IgD-negative memory B cell (primary cell): Measurements from ENCODE around the gene ADGRB3. TPM values are rescaled to one million over a fixed set of nuclear protein-coding genes. Genes with fewer than 3 reads are reported as not detected.

Experiments
- H3K27ac Mint-ChIP-seq, 3 donors: one replicate each; pipeline ENCODE4 v1.8.0; 2020 to 2022; ENCODE audit warnings: mild to moderate bottlenecking in 3 of 3, mixed read lengths in 3 of 3, moderate library complexity in 1 of 3
- H3K27me3 Mint-ChIP-seq: one replicate; pipeline ENCODE4 v1.8.0; 2021; ENCODE audit warnings: mixed read lengths
- H3K36me3 Mint-ChIP-seq: one replicate; pipeline ENCODE4 v1.8.0; 2020; ENCODE audit warnings: mild to moderate bottlenecking, mixed read lengths
- H3K4me1 Mint-ChIP-seq, 3 donors: one replicate each; pipeline ENCODE4 v1.8.0; 2020 to 2022; ENCODE audit warnings: mixed read lengths in 3 of 3, mild to moderate bottlenecking in 1 of 3
- H3K4me3 Mint-ChIP-seq, 4 donors: one replicate each; pipeline ENCODE4 v1.8.0; 2020 to 2022; ENCODE audit warnings: mild to moderate bottlenecking in 4 of 4, mixed read lengths in 4 of 4, moderate library complexity in 3 of 4
- H3K9me3 Mint-ChIP-seq, 3 donors: one replicate each; pipeline ENCODE4 v1.8.0; 2020 to 2021; ENCODE audit warnings: mixed read lengths in 3 of 3, mild to moderate bottlenecking in 1 of 3
- polyA plus RNA-seq: library from polyadenylated mRNA; unstranded; fragments of 300-500 nt; fragmentation: Illumina TruSeq; gene quantifications from one replicate; pipeline ENCODE4 v1.2.3, GENCODE V29; 2021

The ADGRB3 gene
- polyA plus RNA-seq, 1 donor from 2014 or later = not detected

DNA sequence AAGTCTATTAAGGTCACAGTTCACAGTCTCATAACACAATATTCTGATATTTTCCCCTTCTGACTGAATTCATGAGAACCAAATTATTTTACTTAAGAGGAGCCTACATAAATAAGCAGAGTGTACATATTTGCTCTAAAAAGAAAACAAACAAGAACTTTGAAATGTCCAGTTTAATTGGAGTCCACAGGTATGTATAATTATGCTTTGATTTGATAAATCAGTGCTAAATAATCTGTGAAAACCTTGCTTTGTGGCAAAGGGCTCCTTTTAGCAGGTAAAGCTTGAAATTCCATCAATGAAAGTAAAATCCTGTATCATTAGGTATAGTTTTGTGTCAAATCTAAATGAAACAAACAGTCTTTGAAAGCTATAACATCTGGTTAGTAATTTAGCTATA is 69.4 kb downstream of the ADGRB3 start:
- Mint-ChIP-seq H3K4me1 (no peaks in the 10 kb centered on the region), H3K27me3 (no peaks in the 10 kb centered on the region), H3K4me3 (no peak overlapping the region), H3K9me3 (no peaks in the 10 kb centered on the region), H3K36me3 (no peaks in the 10 kb centered on the region), H3K27ac (no peak overlapping the region)

DNA sequence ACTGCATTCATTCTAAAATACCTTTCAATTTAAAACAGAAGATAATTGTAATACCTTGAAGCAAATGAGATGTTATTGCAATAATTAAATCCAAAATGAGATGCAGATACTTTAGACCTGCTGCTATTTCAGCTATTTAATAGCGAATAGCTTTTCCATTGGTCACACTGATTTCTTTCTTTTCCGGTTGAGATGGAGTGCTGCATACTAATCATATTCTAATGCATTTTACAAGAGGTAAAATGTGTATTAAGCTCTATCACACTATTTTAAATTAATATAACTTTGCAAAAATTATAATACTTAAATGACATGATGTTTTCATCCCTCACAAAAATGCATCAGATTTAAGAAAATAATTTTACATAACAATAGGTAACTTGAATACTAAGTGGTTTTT is 74.0 kb downstream of the ADGRB3 start:
- Mint-ChIP-seq H3K27ac (no peak overlapping the region), H3K4me1 (no peaks in the 10 kb centered on the region), H3K4me3 (no peak overlapping the region), H3K9me3 (peaks cover 0 to 2% (median 0%) of the 10 kb centered on the region in 3 donors), H3K27me3 (no peaks in the 10 kb centered on the region), H3K36me3 (no peaks in the 10 kb centered on the region)

DNA sequence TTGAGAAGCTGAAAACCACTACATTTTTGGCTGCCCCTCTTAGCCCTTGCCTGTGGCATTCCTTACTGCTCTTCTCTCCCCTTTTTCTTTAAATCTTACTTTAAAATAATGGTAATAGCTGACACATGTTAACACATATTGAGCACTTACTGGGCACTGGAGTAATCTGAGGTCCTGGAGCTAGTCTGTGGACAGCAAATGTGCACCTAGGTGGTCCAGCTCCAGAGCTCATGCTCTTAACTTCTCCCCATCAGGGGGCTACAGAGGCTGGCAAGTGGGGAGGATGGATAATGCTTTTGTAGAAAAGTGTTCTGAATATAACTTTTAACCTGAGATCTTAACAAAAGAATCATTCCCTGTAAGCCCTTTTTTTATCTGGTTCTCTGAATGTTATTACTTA is 74.8 kb downstream of the ADGRB3 start:
- no peaks in the 10 kb centered on the region for H3K4me1 Mint-ChIP-seq
- H3K27ac Mint-ChIP-seq = no peak overlapping the region
- H3K4me3 Mint-ChIP-seq = no peak overlapping the region
- no peaks in the 10 kb centered on the region for H3K27me3 Mint-ChIP-seq
- no peaks in the 10 kb centered on the region for H3K36me3 Mint-ChIP-seq
- peaks cover 0 to 2% (median 1%) of the 10 kb centered on the region in 3 donors for H3K9me3 Mint-ChIP-seq

DNA sequence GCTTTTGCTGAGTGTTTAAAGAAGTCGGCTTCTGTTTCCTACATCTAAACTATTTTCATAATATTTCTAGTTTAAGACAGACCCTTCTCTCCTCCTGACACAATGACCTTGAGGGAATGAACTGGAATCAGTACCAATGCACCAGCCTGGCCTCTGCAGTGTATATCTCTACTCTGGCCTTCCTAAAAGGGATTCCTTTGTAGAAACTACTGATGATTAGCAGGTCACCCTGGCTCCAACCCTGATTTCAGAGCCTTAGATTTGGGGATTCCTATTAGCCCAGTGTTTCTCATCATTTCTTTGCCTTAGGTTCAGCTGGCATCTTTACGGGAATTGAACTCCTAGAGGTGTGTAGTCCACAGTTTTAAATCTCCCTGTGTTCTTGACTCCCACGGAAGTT is 75.4 kb downstream of the ADGRB3 start:
- H3K4me1 Mint-ChIP-seq = no peaks in the 10 kb centered on the region
- H3K27me3 Mint-ChIP-seq = no peaks in the 10 kb centered on the region
- H3K36me3 Mint-ChIP-seq = no peaks in the 10 kb centered on the region
- H3K27ac Mint-ChIP-seq = no peak overlapping the region
- peaks cover 0 to 2% (median 2%) of the 10 kb centered on the region in 3 donors for H3K9me3 Mint-ChIP-seq
- no peak overlapping the region for H3K4me3 Mint-ChIP-seq

DNA sequence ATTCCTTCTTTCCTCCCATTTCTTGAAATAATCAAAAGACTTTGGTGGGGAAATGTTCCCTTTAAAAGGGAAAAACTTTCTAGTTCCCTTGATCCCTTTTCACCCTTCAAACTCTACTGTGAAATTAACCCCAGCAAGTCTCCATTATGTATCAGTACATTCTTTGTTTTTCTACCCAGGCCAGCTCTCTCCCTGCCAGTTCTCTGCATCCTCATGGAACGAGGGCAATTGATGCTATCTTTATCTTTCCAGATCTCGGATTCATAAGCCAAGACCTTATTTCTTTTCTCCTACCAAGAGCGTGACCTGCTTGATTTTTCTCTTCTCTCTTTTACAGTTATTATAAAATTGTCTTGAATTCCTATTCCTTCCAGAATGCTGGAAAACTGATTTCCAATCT is 75.8 kb downstream of the ADGRB3 start:
- H3K9me3 Mint-ChIP-seq = peaks cover 0 to 2% (median 2%) of the 10 kb centered on the region in 3 donors
- no peaks in the 10 kb centered on the region for H3K4me1 Mint-ChIP-seq
- no peak overlapping the region for H3K4me3 Mint-ChIP-seq
- no peaks in the 10 kb centered on the region for H3K36me3 Mint-ChIP-seq
- no peaks in the 10 kb centered on the region for H3K27me3 Mint-ChIP-seq
- H3K27ac Mint-ChIP-seq = no peak overlapping the region

DNA sequence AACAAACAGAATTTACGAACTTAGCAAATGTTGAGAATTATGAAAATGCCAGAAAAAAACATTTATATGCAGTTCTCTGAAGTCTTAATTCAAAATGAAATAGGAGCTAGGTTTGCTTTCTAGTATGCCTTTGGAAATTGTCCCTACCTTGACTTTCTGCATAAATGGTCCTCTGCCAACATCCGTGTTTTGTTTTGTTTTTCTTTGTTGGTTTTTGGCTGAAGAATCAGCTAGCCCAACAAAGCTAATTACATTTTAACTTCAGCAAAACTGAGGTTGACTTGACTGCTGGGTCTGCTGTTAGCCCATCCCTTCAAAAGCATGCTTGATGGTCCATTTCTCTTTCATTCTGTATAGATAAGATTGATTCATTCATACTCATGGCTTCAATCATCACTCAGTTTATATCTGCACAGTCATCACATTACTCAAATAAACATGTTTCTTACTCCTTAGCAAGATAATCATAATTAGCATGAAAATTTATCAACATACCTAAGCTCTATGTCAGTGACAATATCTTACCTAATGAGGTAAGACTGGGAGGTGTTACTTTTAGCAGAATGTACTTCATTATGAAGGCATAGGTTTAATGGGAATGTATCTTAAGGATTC is 76.4 kb downstream of the ADGRB3 start:
- Mint-ChIP-seq H3K4me1 (no peaks in the 10 kb centered on the region), H3K9me3 (peaks cover 0 to 2% (median 2%) of the 10 kb centered on the region in 3 donors), H3K36me3 (no peaks in the 10 kb centered on the region), H3K4me3 (no peak overlapping the region), H3K27ac (no peak overlapping the region), H3K27me3 (no peaks in the 10 kb centered on the region)

DNA sequence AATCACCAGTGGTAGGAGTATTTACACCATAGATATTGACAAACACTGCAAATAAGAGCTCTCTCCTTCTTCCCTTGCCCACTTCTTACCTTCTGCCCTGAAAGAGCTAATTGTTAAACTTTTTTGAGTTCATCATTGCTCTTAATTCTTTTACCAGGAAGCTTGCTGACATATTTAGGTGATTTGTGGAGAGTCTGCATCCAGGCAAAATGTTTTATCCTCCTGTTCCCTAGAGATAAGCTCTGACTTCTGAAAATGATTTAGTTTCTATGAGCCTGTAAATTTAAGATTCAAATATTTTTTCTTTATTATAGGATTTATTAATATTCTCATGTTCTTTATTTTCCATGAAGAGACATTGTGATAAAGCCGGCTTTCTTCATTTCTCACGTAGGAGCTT is 81.5 kb downstream of the ADGRB3 start:
- Mint-ChIP-seq H3K36me3 (no peaks in the 10 kb centered on the region), H3K9me3 (peaks cover 0 to 3% (median 0%) of the 10 kb centered on the region in 3 donors), H3K27me3 (no peaks in the 10 kb centered on the region), H3K4me1 (no peaks in the 10 kb centered on the region), H3K27ac (no peak overlapping the region), H3K4me3 (no peak overlapping the region)

DNA sequence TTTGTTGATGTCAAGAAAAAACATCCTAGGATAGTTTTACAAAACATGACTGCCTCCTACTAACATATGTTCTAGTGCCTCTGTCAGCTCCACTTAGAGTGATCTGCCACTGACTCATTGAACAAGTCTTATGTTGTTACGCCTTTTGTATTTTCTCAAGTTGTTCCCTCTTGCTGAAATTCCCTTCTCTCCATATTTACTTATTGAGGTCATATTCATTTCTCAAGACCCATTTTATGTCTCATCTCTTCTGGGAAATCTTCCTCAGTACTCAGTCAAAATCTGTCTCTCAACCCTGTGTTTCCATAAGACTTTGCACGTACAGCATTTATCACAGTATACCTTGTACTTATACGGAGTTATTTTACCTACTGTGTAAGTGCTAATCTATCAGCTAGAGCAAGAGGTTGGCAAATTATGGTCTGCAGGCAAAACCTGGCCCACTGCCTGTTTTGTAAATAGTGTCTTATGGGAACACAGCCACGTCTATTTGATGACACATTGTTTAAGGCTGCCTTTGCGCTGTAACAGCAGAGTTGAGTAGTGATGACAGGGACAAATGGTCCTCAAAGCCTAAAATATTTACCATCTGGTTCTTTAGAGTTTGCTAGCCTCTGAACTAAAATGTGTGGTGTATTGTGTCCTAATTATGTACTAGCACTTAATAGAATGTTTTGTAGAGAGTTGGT is 83.4 kb downstream of the ADGRB3 start:
- Mint-ChIP-seq H3K27ac (no peak overlapping the region), H3K9me3 (peaks cover 0 to 3% (median 0%) of the 10 kb centered on the region in 3 donors), H3K4me1 (no peaks in the 10 kb centered on the region), H3K36me3 (no peaks in the 10 kb centered on the region), H3K4me3 (no peak overlapping the region), H3K27me3 (no peaks in the 10 kb centered on the region)

DNA sequence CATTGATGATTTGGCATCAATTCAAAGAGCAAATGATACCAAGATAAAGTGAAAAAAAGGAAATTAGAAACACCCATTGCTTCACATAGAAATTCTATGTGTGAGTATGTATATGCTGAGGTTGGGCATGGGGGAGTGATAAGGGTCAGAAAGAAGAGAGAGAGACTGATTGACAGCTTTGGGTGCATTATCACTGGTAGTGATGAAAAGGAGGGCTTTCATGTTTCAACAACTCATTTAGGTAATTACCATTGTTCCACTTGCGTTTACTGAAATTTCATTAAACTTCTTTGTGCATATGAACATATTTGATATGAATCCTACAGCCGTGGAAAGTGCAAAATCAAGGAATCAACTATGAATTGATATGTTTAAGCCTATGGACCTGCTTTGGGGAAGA is 84.7 kb downstream of the ADGRB3 start:
- no peak overlapping the region for H3K4me3 Mint-ChIP-seq
- peaks cover 0 to 3% (median 0%) of the 10 kb centered on the region in 3 donors for H3K9me3 Mint-ChIP-seq
- H3K36me3 Mint-ChIP-seq = no peaks in the 10 kb centered on the region
- H3K27me3 Mint-ChIP-seq = no peaks in the 10 kb centered on the region
- no peak overlapping the region for H3K27ac Mint-ChIP-seq
- H3K4me1 Mint-ChIP-seq = no peaks in the 10 kb centered on the region

DNA sequence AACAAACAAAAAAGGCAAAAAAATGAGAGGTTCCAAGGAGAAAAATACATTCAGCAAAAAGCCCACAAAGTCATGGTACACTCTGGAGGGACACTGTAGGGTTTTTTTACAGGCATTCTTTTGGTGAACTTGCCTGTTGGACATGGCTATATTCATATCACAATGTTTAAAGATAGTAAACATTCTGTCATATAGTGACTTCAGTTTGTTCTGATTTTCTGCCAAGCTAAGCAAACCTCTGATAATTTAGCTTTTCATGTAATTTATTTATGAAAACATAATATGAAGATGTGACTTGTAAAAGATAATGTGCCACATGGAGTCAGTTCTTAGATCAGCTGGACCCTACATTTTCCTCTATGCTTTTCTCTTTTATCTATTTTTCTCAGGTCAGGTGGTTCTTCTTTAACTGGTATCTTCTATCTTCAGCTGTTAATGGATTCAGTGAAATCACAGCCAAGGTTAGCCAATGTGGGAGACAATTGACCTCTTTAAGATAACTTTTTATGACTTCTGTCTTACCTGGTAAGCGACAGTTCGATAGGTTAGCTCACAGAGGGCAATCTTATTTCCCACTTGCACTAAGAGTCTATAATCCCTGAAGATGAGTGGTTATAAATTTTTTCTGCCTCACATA is 87.9 kb downstream of the ADGRB3 start:
- H3K27ac Mint-ChIP-seq = no peak overlapping the region
- H3K4me3 Mint-ChIP-seq = no peak overlapping the region
- H3K27me3 Mint-ChIP-seq = no peaks in the 10 kb centered on the region
- no peaks in the 10 kb centered on the region for H3K36me3 Mint-ChIP-seq
- no peaks in the 10 kb centered on the region for H3K4me1 Mint-ChIP-seq
- H3K9me3 Mint-ChIP-seq = peaks cover 0 to 2% (median 0%) of the 10 kb centered on the region in 3 donors

DNA sequence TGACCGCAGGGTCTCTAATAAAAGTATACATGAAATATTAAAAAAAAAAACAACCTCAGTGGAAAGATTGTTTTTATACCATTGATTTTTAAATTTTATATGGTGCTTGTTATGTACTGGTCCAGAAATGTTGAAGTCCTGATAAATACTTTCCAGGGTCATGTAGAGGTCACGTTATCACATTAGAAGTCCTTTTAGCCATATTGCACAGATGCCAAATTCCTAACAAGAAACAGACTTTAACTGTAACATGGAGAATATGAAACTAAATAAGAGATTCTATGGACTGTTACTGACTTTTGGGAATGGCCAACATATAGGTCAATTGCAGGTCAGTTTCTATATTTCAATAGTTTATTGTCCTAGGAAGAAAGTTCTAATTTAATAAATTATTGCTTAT is 89.0 kb downstream of the ADGRB3 start:
- Mint-ChIP-seq H3K36me3 (no peaks in the 10 kb centered on the region), H3K4me3 (no peak overlapping the region), H3K4me1 (no peaks in the 10 kb centered on the region), H3K27ac (no peak overlapping the region), H3K27me3 (no peaks in the 10 kb centered on the region), H3K9me3 (peaks cover 0 to 2% (median 0%) of the 10 kb centered on the region in 3 donors)

DNA sequence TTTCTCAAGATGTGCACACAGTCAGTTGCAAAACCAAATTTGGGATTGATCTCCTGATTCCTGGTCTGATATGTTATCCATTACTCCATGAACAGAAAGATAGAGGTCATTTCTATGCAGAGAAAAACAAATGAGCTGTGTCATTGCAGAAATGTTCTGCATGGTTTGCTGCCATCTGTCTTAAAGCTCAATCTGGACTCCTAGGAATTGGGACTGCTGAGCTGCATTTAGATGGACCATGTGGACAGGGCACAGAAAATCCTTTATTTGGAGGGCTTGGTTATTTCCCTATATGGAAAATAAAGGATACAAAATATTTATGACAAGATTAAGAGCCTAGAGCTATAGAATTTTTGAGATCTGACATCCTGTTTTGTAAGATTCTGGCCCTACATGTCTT is 91.3 kb downstream of the ADGRB3 start:
- no peaks in the 10 kb centered on the region for H3K9me3 Mint-ChIP-seq
- H3K36me3 Mint-ChIP-seq = no peaks in the 10 kb centered on the region
- no peak overlapping the region for H3K4me3 Mint-ChIP-seq
- no peaks in the 10 kb centered on the region for H3K27me3 Mint-ChIP-seq
- no peak overlapping the region for H3K27ac Mint-ChIP-seq
- H3K4me1 Mint-ChIP-seq = no peaks in the 10 kb centered on the region

DNA sequence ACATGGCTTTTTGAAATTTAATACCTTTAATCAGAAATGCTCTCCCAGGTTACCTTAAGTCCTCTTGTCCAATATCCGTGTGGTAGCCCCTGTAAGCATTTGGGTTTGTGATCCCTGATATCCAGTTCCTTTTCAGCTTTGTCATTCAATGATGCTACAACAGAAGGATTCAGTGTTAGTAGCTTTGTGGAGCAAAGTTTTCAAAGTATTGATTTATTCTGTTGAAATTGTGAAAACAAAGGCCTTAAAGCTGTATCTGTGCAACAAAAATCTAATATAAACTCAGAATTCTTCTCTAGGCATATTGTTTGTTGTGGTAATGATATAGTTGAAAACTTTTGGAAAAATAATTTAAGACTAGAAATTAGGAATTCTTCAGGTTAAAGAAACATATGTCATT is 91.9 kb downstream of the ADGRB3 start:
- Mint-ChIP-seq H3K4me3 (no peak overlapping the region), H3K4me1 (no peaks in the 10 kb centered on the region), H3K27me3 (no peaks in the 10 kb centered on the region), H3K27ac (no peak overlapping the region), H3K9me3 (no peaks in the 10 kb centered on the region), H3K36me3 (no peaks in the 10 kb centered on the region)

DNA sequence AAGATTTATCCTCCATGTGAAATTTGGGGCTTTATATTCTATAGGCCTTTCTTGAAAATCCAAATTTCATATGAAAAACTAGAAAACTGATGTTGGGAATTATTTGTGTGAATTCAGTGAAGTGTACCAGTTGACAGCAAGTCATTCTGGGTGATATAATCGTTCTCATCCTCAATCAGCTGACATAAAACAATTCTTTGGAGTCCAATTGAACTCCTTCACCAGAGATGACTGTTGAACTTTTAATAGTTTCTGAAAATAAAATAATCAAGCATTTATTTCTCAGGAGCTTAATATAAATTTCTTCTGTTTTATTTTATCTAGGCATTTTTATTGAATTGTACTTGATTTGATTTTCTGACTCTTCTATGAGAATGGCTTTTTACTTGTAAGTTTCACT is 92.6 kb downstream of the ADGRB3 start:
- no peaks in the 10 kb centered on the region for H3K4me1 Mint-ChIP-seq
- H3K36me3 Mint-ChIP-seq = no peaks in the 10 kb centered on the region
- H3K4me3 Mint-ChIP-seq = no peak overlapping the region
- H3K9me3 Mint-ChIP-seq = no peaks in the 10 kb centered on the region
- H3K27ac Mint-ChIP-seq = no peak overlapping the region
- H3K27me3 Mint-ChIP-seq = no peaks in the 10 kb centered on the region

DNA sequence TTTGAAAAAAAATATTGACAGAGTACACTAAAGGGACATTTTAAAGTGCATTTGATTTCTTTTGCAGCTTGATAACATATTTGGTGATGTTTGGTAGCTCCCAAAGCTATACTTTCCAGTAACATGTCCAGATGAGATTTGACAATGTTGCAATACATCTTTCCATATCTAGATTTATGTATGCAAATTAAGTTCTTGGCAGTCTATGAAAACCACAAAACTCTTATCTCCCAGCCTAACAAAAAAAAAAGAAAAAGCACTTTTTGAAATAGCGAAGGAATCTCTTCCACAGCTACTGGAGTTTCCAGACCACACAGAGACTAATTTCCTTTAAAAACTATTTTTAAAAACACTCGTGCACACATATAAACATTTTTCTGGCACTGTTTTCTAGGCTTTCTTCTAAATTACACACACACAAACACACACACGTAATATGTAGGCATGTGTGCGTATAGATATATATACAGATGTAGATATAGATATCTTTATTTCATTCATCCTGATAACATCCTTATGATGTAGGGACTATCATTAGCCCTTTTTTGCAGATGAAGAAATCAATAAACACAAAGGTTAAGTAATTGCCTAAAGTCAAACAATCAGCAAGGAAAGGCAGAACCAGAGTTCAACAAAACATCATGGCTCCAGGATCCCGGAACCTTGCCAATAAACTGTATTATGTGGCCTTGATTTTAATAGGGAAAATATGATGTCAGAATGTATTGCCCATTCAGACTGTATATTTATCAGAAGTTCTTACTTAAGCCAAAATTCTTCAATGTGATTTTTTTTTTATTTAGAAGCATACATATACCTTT is 93.3 kb downstream of the ADGRB3 start:
- H3K4me3 Mint-ChIP-seq = no peak overlapping the region
- no peaks in the 10 kb centered on the region for H3K4me1 Mint-ChIP-seq
- no peaks in the 10 kb centered on the region for H3K36me3 Mint-ChIP-seq
- no peaks in the 10 kb centered on the region for H3K9me3 Mint-ChIP-seq
- no peaks in the 10 kb centered on the region for H3K27me3 Mint-ChIP-seq
- H3K27ac Mint-ChIP-seq = no peak overlapping the region
